ENCODE data around the gene NUDT8. TPM values are rescaled to one million over a fixed set of nuclear protein-coding genes. Genes with fewer than 3 reads are reported as not detected.

The NUDT8 gene
- polyA plus RNA-seq, 4 donors = 11.7 to 67.1 (median 45.7) TPM

- Histone ChIP-seq H3K4me3 (ENCODE audit: low read depth in 1 of 3, low read length in 3 of 3) (no peak overlapping the region), H3K27ac (ENCODE audit: low read depth in 1 of 3, low read length in 2 of 3) (peak overlapping the region; percentile 21 to 63 (median 58)), H3K27me3 (ENCODE audit: control insufficient read depth in 3 of 3, insufficient read depth in 3 of 3, low read length in 3 of 3) (no peaks in the 10 kb centered on the region), H3K36me3 (ENCODE audit: control insufficient read depth in 3 of 3, insufficient read depth in 2 of 3, low read depth in 1 of 3, low read length in 3 of 3) (no peaks in the 10 kb centered on the region), H3K4me1 (ENCODE audit: control insufficient read depth in 3 of 3, insufficient read depth in 2 of 3, low read depth in 1 of 3, low read length in 2 of 3) (peaks cover 0 to 32% (median 6%) of the 10 kb centered on the region in 3 donors), H3K9me3 (ENCODE audit: control insufficient read depth in 2 of 2, insufficient read depth in 1 of 2, low read depth in 1 of 2, low read length in 1 of 2) (peaks cover 0 to 4% of the 10 kb centered on the region in 2 donors)
- DNase-seq (no peak), FAIRE-seq (no peak)
- 77% methylated on average over 15 of the region's 15 CpGs for WGBS, 3 donors
Measured at GRCh38 chr11:67652965-67653845, 23.5 kb upstream of the NUDT8 start.

GRCh38 chr11:67651976-67652781, 22.4 kb upstream of the NUDT8 start:
- 15 to 47% (median 36%) methylated on average over 13 of the region's 13 CpGs for WGBS, 3 donors
- Histone ChIP-seq H3K4me1 (ENCODE audit: control insufficient read depth in 3 of 3, insufficient read depth in 2 of 3, low read depth in 1 of 3, low read length in 2 of 3) (peaks cover 0 to 41% (median 6%) of the 10 kb centered on the region in 3 donors), H3K27ac (ENCODE audit: low read depth in 1 of 3, low read length in 2 of 3) (peak overlapping the region; percentile 53 to 63 (median 58)), H3K9me3 (ENCODE audit: control insufficient read depth in 2 of 2, insufficient read depth in 1 of 2, low read depth in 1 of 2, low read length in 1 of 2) (peaks cover 0 to 4% of the 10 kb centered on the region in 2 donors), H3K27me3 (ENCODE audit: control insufficient read depth in 3 of 3, insufficient read depth in 3 of 3, low read length in 3 of 3) (no peaks in the 10 kb centered on the region), H3K4me3 (ENCODE audit: low read depth in 1 of 3, low read length in 3 of 3) (no peak overlapping the region), H3K36me3 (ENCODE audit: control insufficient read depth in 3 of 3, insufficient read depth in 2 of 3, low read depth in 1 of 3, low read length in 3 of 3) (no peaks in the 10 kb centered on the region)
- no peak for FAIRE-seq
- peak; percentile 72 to 92 for DNase-seq

GRCh38 chr11:67649634-67650510, 20.1 kb upstream of the NUDT8 start:
- DNase-seq = peak in 1 of 2 donors; percentile 59
- no peaks in the 10 kb centered on the region for H3K9me3 ChIP-seq (ENCODE audit: control insufficient read depth in 2 of 2, insufficient read depth in 1 of 2, low read depth in 1 of 2, low read length in 1 of 2)
- H3K4me3 ChIP-seq (ENCODE audit: low read depth in 1 of 3, low read length in 3 of 3) = peak overlapping the region in 2 of 3 donors; percentile 52 to 58
- FAIRE-seq = no peak
- H3K27me3 ChIP-seq (ENCODE audit: control insufficient read depth in 3 of 3, insufficient read depth in 3 of 3, low read length in 3 of 3) = peaks cover 0 to 1% (median 0%) of the 10 kb centered on the region in 3 donors
- H3K27ac ChIP-seq (ENCODE audit: low read depth in 1 of 3, low read length in 2 of 3) = peak overlapping the region; percentile 83 to 93 (median 83)
- 68 to 77% (median 69%) methylated on average over 22 of the region's 22 CpGs for WGBS, 3 donors
- peaks cover 0 to 20% (median 0%) of the 10 kb centered on the region in 3 donors for H3K36me3 ChIP-seq (ENCODE audit: control insufficient read depth in 3 of 3, insufficient read depth in 2 of 3, low read depth in 1 of 3, low read length in 3 of 3)
- H3K4me1 ChIP-seq (ENCODE audit: control insufficient read depth in 3 of 3, insufficient read depth in 2 of 3, low read depth in 1 of 3, low read length in 2 of 3) = peaks cover 2 to 48% (median 6%) of the 10 kb centered on the region in 3 donors

- peaks cover 0 to 2% of the 10 kb centered on the region in 2 donors for H3K9me3 ChIP-seq (ENCODE audit: control insufficient read depth in 2 of 2, insufficient read depth in 1 of 2, low read depth in 1 of 2, low read length in 1 of 2)
- no peak overlapping the region for H3K4me3 ChIP-seq (ENCODE audit: low read depth in 1 of 3, low read length in 3 of 3)
- H3K27me3 ChIP-seq (ENCODE audit: control insufficient read depth in 3 of 3, insufficient read depth in 3 of 3, low read length in 3 of 3) = peaks cover 0 to 1% (median 0%) of the 10 kb centered on the region in 3 donors
- 65 to 81% (median 71%) methylated on average over 12 of the region's 12 CpGs for WGBS, 3 donors
- DNase-seq (no peak), FAIRE-seq (no peak)
- peaks cover 2 to 48% (median 6%) of the 10 kb centered on the region in 3 donors for H3K4me1 ChIP-seq (ENCODE audit: control insufficient read depth in 3 of 3, insufficient read depth in 2 of 3, low read depth in 1 of 3, low read length in 2 of 3)
- H3K36me3 ChIP-seq (ENCODE audit: control insufficient read depth in 3 of 3, insufficient read depth in 2 of 3, low read depth in 1 of 3, low read length in 3 of 3) = peaks cover 0 to 29% (median 0%) of the 10 kb centered on the region in 3 donors
- H3K27ac ChIP-seq (ENCODE audit: low read depth in 1 of 3, low read length in 2 of 3) = peak overlapping the region in 1 of 3 donors; percentile 82
Measured at GRCh38 chr11:67648796-67649613, 19.3 kb upstream of the NUDT8 start.

- WGBS, 3 donors = 38 to 60% (median 47%) methylated on average over 11 to 12 of the region's 12 CpGs
- Histone ChIP-seq H3K36me3 (ENCODE audit: control insufficient read depth in 3 of 3, insufficient read depth in 2 of 3, low read depth in 1 of 3, low read length in 3 of 3) (peaks cover 0 to 34% (median 0%) of the 10 kb centered on the region in 3 donors), H3K9me3 (ENCODE audit: control insufficient read depth in 2 of 2, insufficient read depth in 1 of 2, low read depth in 1 of 2, low read length in 1 of 2) (peaks cover 0 to 7% of the 10 kb centered on the region in 2 donors), H3K27me3 (ENCODE audit: control insufficient read depth in 3 of 3, insufficient read depth in 3 of 3, low read length in 3 of 3) (peaks cover 0 to 1% (median 0%) of the 10 kb centered on the region in 3 donors), H3K27ac (ENCODE audit: low read depth in 1 of 3, low read length in 2 of 3) (peak overlapping the region in 2 of 3 donors; percentile 66 to 82), H3K4me1 (ENCODE audit: control insufficient read depth in 3 of 3, insufficient read depth in 2 of 3, low read depth in 1 of 3, low read length in 2 of 3) (peaks cover 2 to 48% (median 6%) of the 10 kb centered on the region in 3 donors), H3K4me3 (ENCODE audit: low read depth in 1 of 3, low read length in 3 of 3) (no peak overlapping the region)
- peak; percentile 46 to 73 for DNase-seq
- no peak for FAIRE-seq
Measured at GRCh38 chr11:67648140-67648795, 18.5 kb upstream of the NUDT8 start.

- WGBS, 3 donors = 34 to 62% (median 45%) methylated on average over 14 to 15 of the region's 15 CpGs
- Histone ChIP-seq H3K36me3 (ENCODE audit: control insufficient read depth in 3 of 3, insufficient read depth in 2 of 3, low read depth in 1 of 3, low read length in 3 of 3) (peaks cover 0 to 40% (median 0%) of the 10 kb centered on the region in 3 donors), H3K27me3 (ENCODE audit: control insufficient read depth in 3 of 3, insufficient read depth in 3 of 3, low read length in 3 of 3) (peaks cover 0 to 1% (median 0%) of the 10 kb centered on the region in 3 donors), H3K4me1 (ENCODE audit: control insufficient read depth in 3 of 3, insufficient read depth in 2 of 3, low read depth in 1 of 3, low read length in 2 of 3) (peaks cover 2 to 44% (median 6%) of the 10 kb centered on the region in 3 donors), H3K4me3 (ENCODE audit: low read depth in 1 of 3, low read length in 3 of 3) (peak overlapping the region in 1 of 3 donors; percentile 46), H3K27ac (ENCODE audit: low read depth in 1 of 3, low read length in 2 of 3) (peak overlapping the region; percentile 9 to 82 (median 66)), H3K9me3 (ENCODE audit: control insufficient read depth in 2 of 2, insufficient read depth in 1 of 2, low read depth in 1 of 2, low read length in 1 of 2) (peaks cover 0 to 7% of the 10 kb centered on the region in 2 donors)
- FAIRE-seq (no peak), DNase-seq (peak; percentile 64 to 67)
Measured at GRCh38 chr11:67647471-67647870, 17.7 kb upstream of the NUDT8 start.

Data from small intestine (tissue), 7 donors.